Activated naive CD8-positive, alpha-beta T cell treated with anti-CD3 and anti-CD28 coated beads, Interleukin-2, amount 50 U/mL, for 24 hours (primary cell): Measurements from ENCODE around the gene KCNE2.

ENCODE experiments used
- ATAC-seq: fragments of 150-1000 bp; cut with Tn5 transposase; one replicate; pipeline ENCODE4 v1.10.0; 2021
- DNase-seq: peaks from one replicate; pipeline ENCODE4 v3.0.0; 2021
- H3K27ac Mint-ChIP-seq: one replicate; pipeline ENCODE4 v1.8.0; 2021; ENCODE audit warnings: mild to moderate bottlenecking, mixed read lengths
- H3K27me3 Mint-ChIP-seq: one replicate; pipeline ENCODE4 v1.8.0; 2021; ENCODE audit warnings: mixed read lengths
- H3K36me3 Mint-ChIP-seq: one replicate; pipeline ENCODE4 v1.8.0; 2021; ENCODE audit warnings: low read depth, mixed read lengths
- H3K4me1 Mint-ChIP-seq: one replicate; pipeline ENCODE4 v1.8.0; 2021; ENCODE audit warnings: mixed read lengths
- H3K4me3 Mint-ChIP-seq: one replicate; pipeline ENCODE4 v1.8.0; 2021; ENCODE audit warnings: mild to moderate bottlenecking, moderate library complexity, mixed read lengths
- H3K9me3 Mint-ChIP-seq: one replicate; pipeline ENCODE4 v1.8.0; 2021; ENCODE audit warnings: mixed read lengths

Gene KCNE2

DNA sequence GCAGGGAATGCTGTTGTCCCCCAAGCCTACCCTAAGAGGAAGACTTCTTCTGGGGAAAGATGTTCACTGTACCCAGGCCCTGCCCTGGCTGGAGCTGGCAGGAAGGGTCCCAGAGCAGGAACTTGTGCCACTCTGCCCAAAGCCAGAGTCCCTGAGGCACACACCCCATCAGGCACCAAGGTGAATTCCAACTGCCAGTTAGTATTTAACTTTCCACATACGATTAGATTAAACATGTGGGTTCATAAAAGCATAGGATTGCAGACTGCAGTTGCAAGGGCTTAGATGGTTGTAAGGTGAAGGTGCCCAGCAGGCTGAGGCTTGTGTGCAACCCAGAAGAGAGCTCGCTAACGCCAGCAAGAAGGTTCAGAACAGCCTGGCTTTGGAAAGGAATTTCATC, at the start of gene KCNE2:
TSS of gene KCNE2 (plus strand) at position 274 of the 400 bp plus-strand sequence. CDS start 6,473 bp downstream, outside the sequence.
- ATAC-seq (no peak), DNase-seq (no peak)
- Mint-ChIP-seq H3K4me1 (peaks cover 8% of the 10 kb centered on the region), H3K36me3 (no peaks in the 10 kb centered on the region), H3K4me3 (no peak within 1 kb of the TSS), H3K9me3 (no peaks in the 10 kb centered on the region), H3K27me3 (peaks cover 17% of the 10 kb centered on the region), H3K27ac (no peak within 1 kb of the TSS)

DNA sequence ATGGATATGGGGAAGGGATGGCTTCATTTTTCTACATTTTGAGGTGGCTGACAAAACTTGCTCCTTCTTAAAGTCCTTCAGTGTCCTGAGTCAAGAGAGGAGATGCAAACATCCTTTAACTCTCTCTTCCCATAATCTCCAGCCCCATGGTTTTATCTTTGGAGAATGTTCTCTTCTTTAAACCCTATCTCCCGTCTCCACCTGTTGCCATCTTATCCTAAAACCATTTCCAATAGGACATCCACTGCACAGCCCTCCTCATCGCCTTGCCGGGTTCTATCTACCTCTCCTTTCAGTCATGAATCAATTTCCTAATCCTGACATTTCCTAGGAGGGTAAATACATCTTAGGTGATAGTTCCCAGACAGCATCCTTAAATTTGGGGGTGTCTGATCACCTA, 44.2 kb upstream of the KCNE2 start:
- ATAC-seq (no peak), DNase-seq (no peak)
- Mint-ChIP-seq H3K27ac (no peak overlapping the region), H3K27me3 (peaks cover 8% of the 10 kb centered on the region), H3K9me3 (no peaks in the 10 kb centered on the region), H3K4me1 (no peaks in the 10 kb centered on the region), H3K36me3 (no peaks in the 10 kb centered on the region), H3K4me3 (no peak overlapping the region)

- Mint-ChIP-seq H3K9me3 (no peaks in the 10 kb centered on the region), H3K27ac (no peak overlapping the region), H3K4me3 (no peak overlapping the region), H3K4me1 (no peaks in the 10 kb centered on the region), H3K27me3 (peaks cover 8% of the 10 kb centered on the region), H3K36me3 (no peaks in the 10 kb centered on the region)
- ATAC-seq: no peak
- DNase-seq: no peak
Measured at GRCh38 chr21:34320011-34320410, 43.8 kb upstream of the KCNE2 start.

DNA sequence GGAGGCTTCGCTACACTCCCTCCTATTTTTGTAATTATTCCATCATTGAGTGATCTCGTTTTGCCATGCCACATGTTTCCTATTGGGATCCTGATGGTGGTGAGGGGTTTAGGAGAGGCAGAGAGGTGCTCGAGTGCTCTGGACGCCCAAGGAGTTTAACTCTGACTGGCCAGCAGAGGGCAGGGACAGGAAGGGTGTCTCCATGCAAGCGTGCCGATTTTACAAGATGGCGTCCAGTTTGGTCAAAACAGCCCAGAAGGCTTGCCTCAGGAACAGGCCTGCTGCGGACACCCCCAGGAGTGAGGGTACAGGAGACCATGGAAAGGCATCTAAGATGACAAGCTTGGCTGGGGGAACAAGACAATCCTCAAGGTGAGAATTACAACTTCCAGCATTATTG, 33.8 kb upstream of the KCNE2 start:
- no peaks in the 10 kb centered on the region for H3K4me1 Mint-ChIP-seq
- H3K27me3 Mint-ChIP-seq: no peaks in the 10 kb centered on the region
- no peak overlapping the region for H3K27ac Mint-ChIP-seq
- no peak overlapping the region for H3K4me3 Mint-ChIP-seq
- no peak for DNase-seq
- no peaks in the 10 kb centered on the region for H3K36me3 Mint-ChIP-seq
- no peaks in the 10 kb centered on the region for H3K9me3 Mint-ChIP-seq
- no peak for ATAC-seq

GRCh38 chr21:34331726-34332125, 32.1 kb upstream of the KCNE2 start:
- Mint-ChIP-seq H3K4me1 (no peaks in the 10 kb centered on the region), H3K9me3 (no peaks in the 10 kb centered on the region), H3K4me3 (no peak overlapping the region), H3K27me3 (no peaks in the 10 kb centered on the region), H3K36me3 (no peaks in the 10 kb centered on the region), H3K27ac (no peak overlapping the region)
- ATAC-seq: no peak
- no peak for DNase-seq

DNA sequence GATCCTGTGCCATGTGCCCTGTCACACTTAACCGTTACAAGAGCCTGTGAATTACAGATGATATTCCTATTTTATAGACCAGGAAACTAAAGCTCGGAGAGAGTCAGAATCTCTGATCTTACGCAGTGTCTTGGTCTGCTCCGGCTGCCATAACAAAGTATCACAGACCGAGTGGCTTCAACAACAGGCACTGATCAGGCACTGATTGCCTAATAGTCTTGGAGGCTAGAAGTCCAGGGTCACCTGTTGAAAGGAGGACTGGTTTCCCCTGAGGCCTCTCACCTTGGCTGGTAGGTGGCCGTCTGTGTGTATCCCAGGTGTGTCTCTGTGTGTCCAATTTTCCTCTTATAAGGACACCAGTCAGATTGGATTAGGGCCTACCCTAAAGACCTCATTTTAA, 31.5 kb upstream of the KCNE2 start:
- Mint-ChIP-seq H3K27ac (no peak overlapping the region), H3K27me3 (no peaks in the 10 kb centered on the region), H3K9me3 (no peaks in the 10 kb centered on the region), H3K4me1 (no peaks in the 10 kb centered on the region), H3K36me3 (no peaks in the 10 kb centered on the region), H3K4me3 (no peak overlapping the region)
- DNase-seq (no peak), ATAC-seq (no peak)

DNA sequence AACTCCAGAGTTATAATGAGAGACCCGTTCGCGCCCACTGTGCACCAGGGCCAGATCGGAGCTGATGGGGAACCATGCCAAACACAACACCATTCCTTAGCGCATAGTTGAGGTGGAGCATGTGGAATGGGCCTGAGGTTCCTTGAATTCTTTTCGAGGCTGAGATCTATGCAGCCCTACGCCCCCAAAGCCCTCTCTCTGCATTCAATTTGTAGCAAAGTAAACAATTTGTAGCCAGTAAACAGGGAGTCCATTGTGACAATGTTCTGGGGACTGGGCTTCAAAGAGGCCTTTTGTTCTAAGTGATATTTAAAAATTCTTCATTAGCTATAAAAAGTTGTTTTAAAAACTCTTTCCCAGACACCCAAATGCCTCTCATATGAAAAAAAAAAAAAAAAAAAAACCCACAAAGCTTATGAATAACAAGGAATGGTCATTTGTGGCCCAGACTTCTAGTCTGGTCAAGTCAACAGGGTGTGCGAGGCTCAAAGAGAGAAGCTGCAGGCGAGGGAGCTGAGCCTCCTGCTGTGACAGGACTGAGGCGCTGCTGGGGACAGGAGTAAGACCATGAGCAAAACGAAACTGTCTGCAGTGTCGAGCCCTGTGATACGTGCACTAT, 30.6 kb upstream of the KCNE2 start:
- Mint-ChIP-seq H3K36me3 (no peaks in the 10 kb centered on the region), H3K4me3 (no peak overlapping the region), H3K27me3 (no peaks in the 10 kb centered on the region), H3K9me3 (no peaks in the 10 kb centered on the region), H3K27ac (no peak overlapping the region), H3K4me1 (peaks cover 7% of the 10 kb centered on the region)
- DNase-seq (no peak), ATAC-seq (no peak)

DNA sequence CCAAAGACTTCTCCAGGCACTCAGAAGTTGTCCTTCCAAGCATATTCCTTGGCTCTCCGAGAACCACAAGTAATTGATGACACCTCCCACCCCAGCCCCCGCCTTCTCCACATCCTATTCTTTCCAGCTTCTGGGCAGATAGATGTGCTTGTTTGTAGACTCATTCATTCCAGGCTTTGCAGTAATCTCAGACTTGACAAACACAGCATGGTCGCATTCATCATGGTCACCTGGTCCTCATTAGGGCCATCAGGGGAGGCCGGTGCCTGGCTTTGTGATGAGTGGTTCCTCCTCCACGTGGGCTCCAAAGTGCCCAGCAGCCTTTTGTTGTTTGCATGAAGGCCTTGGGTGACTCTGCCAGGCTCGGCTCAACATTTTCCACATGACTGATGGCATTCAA, 28.5 kb upstream of the KCNE2 start:
- no peak for DNase-seq
- Mint-ChIP-seq H3K4me3 (no peak overlapping the region), H3K36me3 (no peaks in the 10 kb centered on the region), H3K4me1 (peaks cover 8% of the 10 kb centered on the region), H3K9me3 (no peaks in the 10 kb centered on the region), H3K27ac (no peak overlapping the region), H3K27me3 (no peaks in the 10 kb centered on the region)
- ATAC-seq: no peak

DNA sequence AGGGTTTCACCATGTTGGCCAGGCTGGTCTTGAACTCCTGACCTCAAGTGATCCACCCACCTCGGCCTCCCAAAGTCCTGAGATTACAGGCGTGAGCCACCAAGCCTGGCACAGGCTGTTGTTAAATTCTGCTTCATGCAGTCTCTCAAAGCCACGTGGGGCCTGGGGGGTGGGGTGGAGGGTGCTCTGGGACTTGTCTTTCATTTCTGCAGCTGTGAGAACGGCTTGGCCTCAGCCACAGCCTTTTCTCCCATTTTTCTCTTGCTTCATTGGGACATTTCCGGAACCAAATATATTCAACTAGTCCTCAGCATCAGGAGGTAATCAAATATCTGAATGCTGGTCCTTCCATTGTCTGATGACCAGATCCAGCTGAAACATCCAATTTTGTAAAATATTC, 27.6 kb upstream of the KCNE2 start:
- no peaks in the 10 kb centered on the region for H3K9me3 Mint-ChIP-seq
- ATAC-seq: no peak
- H3K4me1 Mint-ChIP-seq: peaks cover 11% of the 10 kb centered on the region
- no peak overlapping the region for H3K27ac Mint-ChIP-seq
- no peak overlapping the region for H3K4me3 Mint-ChIP-seq
- DNase-seq: no peak
- no peaks in the 10 kb centered on the region for H3K36me3 Mint-ChIP-seq
- no peaks in the 10 kb centered on the region for H3K27me3 Mint-ChIP-seq

GRCh38 chr21:34336756-34337391, 26.9 kb upstream of the KCNE2 start:
- ATAC-seq (no peak), DNase-seq (no peak)
- no peak overlapping the region for H3K27ac Mint-ChIP-seq
- no peak overlapping the region for H3K4me3 Mint-ChIP-seq
- H3K9me3 Mint-ChIP-seq: no peaks in the 10 kb centered on the region
- H3K4me1 Mint-ChIP-seq: peaks cover 11% of the 10 kb centered on the region
- H3K27me3 Mint-ChIP-seq: no peaks in the 10 kb centered on the region
- H3K36me3 Mint-ChIP-seq: no peaks in the 10 kb centered on the region

DNA sequence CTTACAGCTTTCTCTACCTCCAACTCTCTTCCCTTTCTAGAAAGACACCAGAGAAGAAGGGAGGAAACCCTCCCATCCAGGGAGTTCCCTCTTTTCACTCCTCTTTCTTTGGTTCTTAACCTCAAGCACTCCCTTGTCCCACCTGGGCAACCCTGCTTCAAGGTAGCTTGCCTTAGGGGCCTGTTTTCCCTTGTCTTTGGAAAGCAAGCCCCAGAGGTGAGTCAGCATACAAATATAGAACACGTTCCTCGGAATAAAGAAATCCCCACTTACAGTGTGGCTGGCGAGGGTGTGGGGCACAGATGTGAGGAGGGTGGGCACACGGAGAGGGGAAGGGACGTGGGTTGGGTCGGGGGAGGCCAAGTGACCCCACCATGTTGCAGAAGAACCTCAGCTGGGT, 26.1 kb upstream of the KCNE2 start:
- no peak for DNase-seq
- no peaks in the 10 kb centered on the region for H3K9me3 Mint-ChIP-seq
- no peak overlapping the region for H3K4me3 Mint-ChIP-seq
- no peaks in the 10 kb centered on the region for H3K27me3 Mint-ChIP-seq
- ATAC-seq: no peak
- H3K27ac Mint-ChIP-seq: no peak overlapping the region
- H3K4me1 Mint-ChIP-seq: peaks cover 11% of the 10 kb centered on the region
- H3K36me3 Mint-ChIP-seq: no peaks in the 10 kb centered on the region

GRCh38 chr21:34338226-34338625, 25.6 kb upstream of the KCNE2 start:
- ATAC-seq (no peak), DNase-seq (no peak)
- no peaks in the 10 kb centered on the region for H3K9me3 Mint-ChIP-seq
- peaks cover 11% of the 10 kb centered on the region for H3K4me1 Mint-ChIP-seq
- H3K36me3 Mint-ChIP-seq: no peaks in the 10 kb centered on the region
- H3K27me3 Mint-ChIP-seq: no peaks in the 10 kb centered on the region
- H3K4me3 Mint-ChIP-seq: no peak overlapping the region
- H3K27ac Mint-ChIP-seq: no peak overlapping the region

- no peaks in the 10 kb centered on the region for H3K36me3 Mint-ChIP-seq
- H3K4me1 Mint-ChIP-seq: peaks cover 11% of the 10 kb centered on the region
- no peaks in the 10 kb centered on the region for H3K9me3 Mint-ChIP-seq
- ATAC-seq: no peak
- H3K4me3 Mint-ChIP-seq: no peak overlapping the region
- no peak for DNase-seq
- H3K27ac Mint-ChIP-seq: no peak overlapping the region
- H3K27me3 Mint-ChIP-seq: no peaks in the 10 kb centered on the region
Measured at GRCh38 chr21:34340061-34340460, 23.7 kb upstream of the KCNE2 start.

- Mint-ChIP-seq H3K36me3 (no peaks in the 10 kb centered on the region), H3K4me1 (peaks cover 11% of the 10 kb centered on the region), H3K27ac (no peak overlapping the region), H3K4me3 (no peak overlapping the region), H3K27me3 (no peaks in the 10 kb centered on the region), H3K9me3 (no peaks in the 10 kb centered on the region)
- no peak for DNase-seq
- no peak for ATAC-seq
Measured at GRCh38 chr21:34342476-34342875, 21.3 kb upstream of the KCNE2 start.

DNA sequence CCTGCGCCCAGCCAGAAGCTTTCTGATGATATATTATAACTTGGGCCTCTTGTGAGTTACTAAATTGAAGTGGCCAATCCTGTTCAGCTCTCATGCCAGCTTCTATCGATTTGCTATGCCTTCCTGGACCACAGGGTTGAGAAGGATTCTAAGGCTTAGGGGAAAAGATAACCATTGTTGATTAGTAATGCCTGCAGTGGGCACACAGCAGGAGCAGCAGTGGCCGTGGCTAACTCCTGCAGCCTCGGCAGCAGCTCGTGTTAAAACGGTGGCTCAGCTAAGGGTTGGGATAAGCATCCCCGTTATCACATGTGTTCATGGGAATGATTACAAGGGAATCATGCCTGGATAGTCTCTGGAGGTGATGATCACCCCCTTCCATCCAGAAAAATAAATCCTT, 20.5 kb upstream of the KCNE2 start:
- Mint-ChIP-seq H3K4me1 (peaks cover 8% of the 10 kb centered on the region), H3K27me3 (no peaks in the 10 kb centered on the region), H3K9me3 (no peaks in the 10 kb centered on the region), H3K4me3 (no peak overlapping the region), H3K36me3 (no peaks in the 10 kb centered on the region), H3K27ac (no peak overlapping the region)
- ATAC-seq: no peak
- DNase-seq: no peak
